ENCODE results near the gene BSDC1.

- no peak for TF ChIP-seq ARID5B (CRISPR knock-in tag; IDR thresholded peaks at IDR 0.05)
- TF ChIP-seq HOXA5 (CRISPR knock-in tag; IDR thresholded peaks at IDR 0.05) = no peak
- no peak for TF ChIP-seq RARA (CRISPR knock-in tag; IDR thresholded peaks at IDR 0.05)
- TF ChIP-seq FOXK2 (IDR thresholded peaks at IDR 0.05) = no peak
- TF ChIP-seq CHD4 (IDR thresholded peaks at IDR 0.05; ENCODE audit: borderline replicate concordance, low read length) = no peak
- no peak for TF ChIP-seq POLR2AphosphoS5 (IDR thresholded peaks at IDR 0.05; ENCODE audit: low read depth, low read length)
- TF ChIP-seq ZNF510 (CRISPR knock-in tag; IDR thresholded peaks at IDR 0.05; ENCODE audit: low read depth) = no peak
- TF ChIP-seq ZNF639 (CRISPR knock-in tag; conservative IDR thresholded peaks at IDR 0.05) = no peak
- no peak for TF ChIP-seq CTCF (CRISPR knock-in tag; IDR thresholded peaks at IDR 0.05)
- no peak for TF ChIP-seq ELF1 (CRISPR knock-in tag; IDR thresholded peaks at IDR 0.05)
- no peak for TF ChIP-seq IRF9 (CRISPR knock-in tag; IDR thresholded peaks at IDR 0.05; ENCODE audit: borderline replicate concordance)
- no peak for TF ChIP-seq RERE (CRISPR knock-in tag; IDR thresholded peaks at IDR 0.05; ENCODE audit: low read depth)
- TF ChIP-seq ZHX1 (CRISPR knock-in tag; IDR thresholded peaks at IDR 0.05; ENCODE audit: low read depth) = no peak
- no peak for TF ChIP-seq ZKSCAN1 (IDR thresholded peaks at IDR 0.05; ENCODE audit: low read length)
Observed at GRCh38 chr1:32426489-32427255, 32.4 kb upstream of the BSDC1 start.

All from HepG2 (cell line).